Psoas muscle (tissue), 8 donors: Measurements from ENCODE around the gene PLA2G4B. TPM values are rescaled to one million over a fixed set of nuclear protein-coding genes. Genes with fewer than 3 reads are reported as not detected.
A peak's percentile ranks its signal among the peaks of the same experiment; 100 is the strongest.

Source experiments
- ATAC-seq, 4 donors: fragments of 200-7000 bp; cut with Tn5 transposase; one replicate each; pipeline ENCODE4 v1.9.1; 2020; ENCODE audit warnings: moderate library complexity in 3 of 4, mild to moderate bottlenecking in 2 of 4
- DNase-seq, 2 donors: peaks; one replicate each; pipeline ENCODE4 v3.0.0-alpha.2; 2020
- H3K27ac ChIP-seq: fragments of 200-600 bp; one replicate; pipeline ENCODE4 v1.8.0; 2022
- H3K27me3 ChIP-seq, 3 donors: fragments of 200-600 bp in 1 of 3; one replicate each; pipeline versions ENCODE4 v1.6.1 to v1.8.0; 2013 to 2022; ENCODE audit warnings: low read length in 2 of 3, mild to moderate bottlenecking in 2 of 3, moderate library complexity in 1 of 3; ENCODE audit not compliant: insufficient read depth in 3 of 3
- H3K36me3 ChIP-seq, 2 donors: fragments of 200-600 bp in 1 of 2; one replicate each; pipeline versions ENCODE4 v1.6.1 to v1.8.0; 2013 to 2022; ENCODE audit warnings: low read depth in 1 of 2, mild to moderate bottlenecking in 1 of 2, moderate library complexity in 1 of 2; ENCODE audit not compliant: insufficient read depth in 1 of 2
- H3K4me1 ChIP-seq: fragments of 200-600 bp; one replicate; pipeline ENCODE4 v1.8.0; 2022
- H3K4me3 ChIP-seq: fragments of 200-600 bp; one replicate; pipeline ENCODE4 v1.8.0; 2022; ENCODE audit warnings: mild to moderate bottlenecking
- H3K9me3 ChIP-seq: fragments of 200-600 bp; one replicate; pipeline ENCODE4 v1.8.0; 2022
- CTCF ChIP-seq: fragments of 200-600 bp; IDR thresholded peaks from one replicate; pipeline ENCODE4 v1.8.0; 2022; ENCODE audit warnings: antibody characterized with exemption
- whole genome bisulfite sequencing, 3 donors: extraction: QIAGEN DNeasy Blood & Tissue Kit; methylation state at CpG; one replicate each; pipeline versions ENCODE4 v1.1.6 to v1.1.7; 2013; 5-methylcytosine and 5-hydroxymethylcytosine counted together
- intact Hi-C, 2 donors: fragments of 100-400 bp; cut with DNase I; formaldehyde crosslinking; loops; one replicate each; pipeline versions ENCODE4 v1.11.0 to v1.14.2; 2022
- polyA plus RNA-seq, 3 donors: library from polyadenylated mRNA; stranded (reverse); fragments of 200-250 nt; gene quantifications; one replicate each; pipeline ENCODE4 v1.2.3, GENCODE V29; 2013
- total RNA-seq, 4 donors: library from RNA; stranded (reverse); fragmentation: NEBNext Ultra II Directional in 2 of 4; extraction: Animal tissue kit (Norgen Biotek cat#: 25700) in 2 of 4; gene quantifications; one replicate each; pipeline versions ENCODE4 v1.2.1 to v1.2.4, GENCODE V29; 2021 to 2023
- donor health status: healthy with polysubstance abuse.
- donor health status: DM: no; HTN: no; CAD: no; lungs with moderate emphysema.
- donor health status: Bipolar disorder and iron deficiency.
- donor health status: healthy.
- donor health status: DM: yes; HTN: yes; CAD: no.
- donor health status: DM: no; HTN: no; CAD: no.
- donor health status: DM: no; HTN: no; CAD: no.
- donor health status: DM: yes; HTN: yes; CAD: no.

The PLA2G4B gene
- total and polyA plus RNA-seq, 7 donors = 1.1 to 4.3 (median 1.4) TPM

- WGBS, 3 donors = 95 to 98% (median 96%) methylated on average over 10 of the region's 10 CpGs
- Histone ChIP-seq H3K4me3 (no peak overlapping the region), H3K27me3 (no peaks in the 10 kb centered on the region), H3K4me1 (peaks cover 2% of the 10 kb centered on the region), H3K36me3 (no peaks in the 10 kb centered on the region), H3K27ac (no peak overlapping the region), H3K9me3 (no peaks in the 10 kb centered on the region)
- intact Hi-C loops = loop anchor here in 1 of 2 donors (5.0 kb wide), 1 partner anchor 45 kb away; no protein-coding TSS in a partner anchor
- no peak for ATAC-seq
- TF ChIP-seq CTCF = no peak
- DNase-seq = no peak
Measured at GRCh38 chr15:41887161-41887560, 48.5 kb downstream of the PLA2G4B start.

- no peak overlapping the region for H3K4me3 ChIP-seq
- H3K27me3 ChIP-seq = no peaks in the 10 kb centered on the region
- ATAC-seq = no peak
- no peak for DNase-seq
- WGBS, 3 donors = 83 to 86% (median 83%) methylated on average over 8 to 9 of the region's 9 CpGs
- no peak overlapping the region for H3K27ac ChIP-seq
- no peaks in the 10 kb centered on the region for H3K4me1 ChIP-seq
- no peak for TF ChIP-seq CTCF
- H3K9me3 ChIP-seq = no peaks in the 10 kb centered on the region
- intact Hi-C loops = loop anchor here in 1 of 2 donors (5.0 kb wide), 1 partner anchor 46 kb away; no protein-coding TSS in a partner anchor
- no peaks in the 10 kb centered on the region for H3K36me3 ChIP-seq
Measured at GRCh38 chr15:41887893-41888292, 49.2 kb downstream of the PLA2G4B start.

- H3K9me3 ChIP-seq = no peaks in the 10 kb centered on the region
- no peak overlapping the region for H3K4me3 ChIP-seq
- H3K27ac ChIP-seq = no peak overlapping the region
- H3K36me3 ChIP-seq = no peaks in the 10 kb centered on the region
- 83 to 90% (median 88%) methylated on average over 7 of the region's 7 CpGs for WGBS, 3 donors
- TF ChIP-seq CTCF = no peak
- peaks cover 1% of the 10 kb centered on the region for H3K4me1 ChIP-seq
- ATAC-seq = no peak
- DNase-seq = peak in 1 of 2 donors; percentile 25
- intact Hi-C loops = loop anchor here in 1 of 2 donors (5.0 kb wide), 1 partner anchor 46 kb away; no protein-coding TSS in a partner anchor
- no peaks in the 10 kb centered on the region for H3K27me3 ChIP-seq
Measured at GRCh38 chr15:41888662-41889253, 50.1 kb downstream of the PLA2G4B start.

- no peak overlapping the region for H3K4me3 ChIP-seq
- no peaks in the 10 kb centered on the region for H3K9me3 ChIP-seq
- peak in 1 of 2 donors; percentile 36 for DNase-seq
- H3K27me3 ChIP-seq = no peaks in the 10 kb centered on the region
- H3K4me1 ChIP-seq = peaks cover 8% of the 10 kb centered on the region
- no peak overlapping the region for H3K27ac ChIP-seq
- WGBS, 3 donors = 89 to 97% (median 90%) methylated on average over 6 of the region's 6 CpGs
- intact Hi-C loops = no loop called here
- no peak for TF ChIP-seq CTCF
- H3K36me3 ChIP-seq = no peaks in the 10 kb centered on the region
- ATAC-seq = no peak
Measured at GRCh38 chr15:41890050-41890690, 51.5 kb downstream of the PLA2G4B start.
